ENCODE data around the gene ARRDC4.

ARRDC4 gene, protein sequence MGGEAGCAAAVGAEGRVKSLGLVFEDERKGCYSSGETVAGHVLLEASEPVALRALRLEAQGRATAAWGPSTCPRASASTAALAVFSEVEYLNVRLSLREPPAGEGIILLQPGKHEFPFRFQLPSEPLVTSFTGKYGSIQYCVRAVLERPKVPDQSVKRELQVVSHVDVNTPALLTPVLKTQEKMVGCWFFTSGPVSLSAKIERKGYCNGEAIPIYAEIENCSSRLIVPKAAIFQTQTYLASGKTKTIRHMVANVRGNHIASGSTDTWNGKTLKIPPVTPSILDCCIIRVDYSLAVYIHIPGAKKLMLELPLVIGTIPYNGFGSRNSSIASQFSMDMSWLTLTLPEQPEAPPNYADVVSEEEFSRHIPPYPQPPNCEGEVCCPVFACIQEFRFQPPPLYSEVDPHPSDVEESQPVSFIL

DNA sequence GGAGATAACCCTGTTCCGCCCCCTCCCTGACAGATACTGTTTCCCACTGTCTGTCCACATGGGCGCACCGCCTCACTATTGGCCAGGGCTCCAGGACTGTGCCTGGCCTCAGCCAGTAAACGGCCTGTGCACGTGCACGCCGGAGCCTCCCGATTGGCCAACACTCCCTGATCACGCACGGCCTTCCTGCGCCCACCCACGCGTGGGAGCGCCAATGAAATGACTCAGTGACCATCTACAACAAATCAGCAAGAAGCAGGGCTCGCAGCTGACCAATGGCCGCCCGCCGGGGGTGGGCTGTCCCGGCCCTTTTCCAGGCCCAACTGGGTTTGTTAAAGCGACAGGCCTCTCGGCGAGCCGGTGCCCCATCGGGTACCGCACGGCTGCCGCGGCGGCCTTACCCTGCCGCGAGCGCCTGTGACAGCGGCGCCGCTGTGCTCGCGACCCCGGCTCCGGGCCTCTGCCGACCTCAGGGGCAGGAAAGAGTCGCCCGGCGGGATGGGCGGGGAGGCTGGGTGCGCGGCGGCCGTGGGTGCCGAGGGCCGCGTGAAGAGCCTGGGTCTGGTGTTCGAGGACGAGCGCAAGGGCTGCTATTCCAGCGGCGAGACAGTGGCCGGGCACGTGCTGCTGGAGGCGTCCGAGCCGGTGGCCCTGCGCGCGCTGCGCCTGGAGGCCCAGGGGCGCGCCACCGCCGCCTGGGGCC is at the start of gene ARRDC4:
Gene ARRDC4 (plus strand): TSS at position 340 of the 703 bp plus-strand sequence. CDS start 159 bp downstream, at position 499.
- peak; percentile 100 for DNase-seq

DNA sequence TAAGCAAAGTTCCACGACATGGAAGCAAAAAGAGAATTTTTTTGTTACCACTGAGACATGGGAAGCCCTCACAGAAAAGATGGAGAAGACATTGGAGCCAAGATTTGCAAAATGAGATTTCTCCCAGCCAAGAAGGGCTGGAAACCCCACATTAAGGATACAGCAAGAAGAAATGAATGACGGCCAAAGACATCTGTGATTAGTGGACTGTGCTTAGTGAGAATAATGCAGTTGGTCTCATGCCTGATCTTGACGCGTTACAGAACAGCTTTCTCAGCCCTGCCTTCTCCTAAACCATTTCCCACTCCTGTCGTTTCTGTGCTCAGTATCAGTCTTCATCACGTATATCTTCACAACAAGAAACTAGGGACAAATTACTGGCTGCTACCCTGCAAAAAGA is 45.8 kb upstream of the ARRDC4 start:
- no peak for DNase-seq

- DNase-seq = no peak
Observed at GRCh38 chr15:97915261-97915660, 45.2 kb upstream of the ARRDC4 start.

DNA sequence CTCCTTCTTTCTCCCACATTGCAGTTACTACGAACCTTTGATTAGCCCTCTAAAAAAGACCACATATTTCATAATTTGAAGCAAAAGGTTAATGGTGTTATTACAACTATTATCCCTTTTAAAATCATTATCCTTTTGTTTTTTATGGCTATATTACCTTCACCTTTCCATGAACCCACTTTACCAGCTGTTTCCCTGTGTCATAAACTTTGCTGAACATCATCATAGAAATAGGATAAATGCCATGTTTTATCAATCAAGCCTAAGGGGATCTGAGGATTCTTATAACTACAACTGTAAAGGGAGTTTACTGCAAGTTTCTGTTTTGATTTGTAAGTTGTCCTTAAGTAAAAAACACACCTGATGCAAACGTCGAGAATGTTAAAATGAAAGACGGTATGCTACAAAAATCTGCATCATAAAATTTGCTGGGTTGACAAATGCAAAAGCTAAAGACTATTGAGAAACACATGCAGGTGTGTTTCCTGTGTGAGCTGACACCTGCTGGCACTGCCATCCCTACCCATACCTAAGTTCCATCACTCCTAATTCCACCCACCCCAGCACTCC is 39.1 kb upstream of the ARRDC4 start:
- DNase-seq = no peak

- DNase-seq = no peak
Observed at GRCh38 chr15:97929456-97930229, 30.9 kb upstream of the ARRDC4 start.

GRCh38 chr15:97930230-97930629 is 30.3 kb upstream of the ARRDC4 start:
- no peak for DNase-seq

DNA sequence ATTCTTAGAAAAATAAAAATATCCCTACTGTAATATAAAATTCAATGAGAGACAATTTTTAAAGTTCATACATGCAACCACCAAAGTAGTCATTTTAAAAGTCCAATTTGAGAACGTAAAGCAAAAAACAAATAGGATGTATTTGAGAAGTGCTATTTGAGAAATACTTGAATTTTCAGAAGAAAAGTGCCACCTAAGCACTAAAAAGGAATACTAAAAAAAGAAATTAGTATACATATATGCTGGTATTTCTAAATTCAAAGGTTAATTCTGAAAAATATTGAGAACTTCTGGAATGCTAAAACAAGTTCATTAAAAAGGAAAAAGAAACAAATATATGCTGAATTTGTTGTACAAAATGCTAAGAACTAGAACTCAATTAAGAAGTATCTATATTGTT is 29.2 kb upstream of the ARRDC4 start:
- DNase-seq = no peak

DNA sequence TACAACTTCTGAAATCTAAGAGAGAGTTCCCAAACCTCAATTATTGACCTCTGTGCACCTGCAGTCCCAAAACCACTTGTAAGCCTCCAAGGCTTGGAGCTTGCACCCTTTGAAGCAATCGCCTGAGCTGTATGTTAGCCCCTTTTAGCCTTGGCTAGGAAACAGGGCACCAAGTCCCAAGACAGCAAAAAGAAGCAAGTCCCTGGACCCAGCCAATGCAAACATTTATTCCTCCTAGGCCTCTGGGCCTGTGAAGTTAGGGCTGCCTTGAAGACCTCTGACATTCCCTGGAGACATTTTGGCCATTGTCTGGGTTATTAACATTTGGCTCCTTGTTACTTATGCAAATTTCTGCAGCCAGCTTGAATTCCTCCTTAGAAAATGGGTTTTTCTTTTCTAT is 26.9 kb upstream of the ARRDC4 start:
- DNase-seq = no peak

DNA sequence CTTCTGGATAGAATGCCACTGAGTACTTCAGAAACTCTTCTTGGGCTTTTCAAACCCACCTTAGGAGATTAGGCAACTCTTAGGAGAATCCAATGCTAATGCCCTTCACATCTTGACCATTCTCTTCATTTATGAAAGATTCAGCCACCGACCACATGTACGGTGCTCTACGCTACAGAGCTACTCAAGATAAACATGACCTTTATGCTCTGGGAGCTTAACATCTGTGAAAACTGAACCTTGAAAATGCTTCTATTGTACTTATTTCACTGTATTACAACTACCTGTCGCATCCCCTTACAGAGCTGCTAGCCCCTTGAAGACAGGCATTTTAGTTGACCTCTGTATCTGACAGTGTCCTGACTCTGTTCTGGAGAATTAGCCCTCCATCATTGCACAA is 19.5 kb upstream of the ARRDC4 start:
- DNase-seq = no peak

DNA sequence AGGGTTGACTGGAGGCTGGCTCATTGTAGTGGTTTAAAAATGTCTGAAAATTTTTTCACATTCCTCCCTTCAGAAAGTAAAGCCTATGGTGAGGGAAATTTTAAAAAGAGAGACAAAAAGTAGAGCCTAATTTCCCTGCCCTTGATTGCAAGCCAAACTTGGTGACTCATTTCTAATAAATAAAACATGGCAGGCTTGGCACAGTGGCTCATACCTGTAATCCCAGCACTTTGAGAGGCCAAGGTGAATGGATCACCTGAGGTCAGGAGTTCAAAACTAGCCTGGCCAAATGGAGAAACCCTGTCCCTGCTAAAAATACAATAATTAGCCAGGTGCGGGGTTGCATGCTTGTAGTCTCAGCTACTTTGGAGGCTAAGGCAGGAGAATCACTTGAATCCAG is 18.9 kb upstream of the ARRDC4 start:
- DNase-seq = no peak

DNA sequence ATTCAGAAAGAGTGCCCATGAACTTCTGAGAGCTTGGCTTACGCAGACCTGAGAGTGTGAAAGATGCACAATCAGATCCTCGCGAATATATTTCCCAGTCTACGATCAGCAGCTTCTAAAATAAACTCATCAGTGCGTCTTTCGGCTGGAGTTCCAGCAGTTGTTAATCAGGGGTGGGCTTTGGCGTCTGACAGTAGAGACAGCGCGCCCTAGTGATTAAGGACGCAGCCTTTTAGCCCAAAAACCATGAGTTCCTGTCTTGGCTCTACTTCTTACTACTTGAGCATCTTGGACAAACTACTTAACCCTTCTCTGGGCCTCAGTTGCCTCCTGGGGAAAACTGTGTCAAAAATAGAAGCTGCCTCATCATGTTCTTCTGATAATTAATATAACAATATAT is 15.8 kb upstream of the ARRDC4 start:
- no peak for DNase-seq

- no peak for DNase-seq
Observed at GRCh38 chr15:97947465-97948260, 12.8 kb upstream of the ARRDC4 start.

DNA sequence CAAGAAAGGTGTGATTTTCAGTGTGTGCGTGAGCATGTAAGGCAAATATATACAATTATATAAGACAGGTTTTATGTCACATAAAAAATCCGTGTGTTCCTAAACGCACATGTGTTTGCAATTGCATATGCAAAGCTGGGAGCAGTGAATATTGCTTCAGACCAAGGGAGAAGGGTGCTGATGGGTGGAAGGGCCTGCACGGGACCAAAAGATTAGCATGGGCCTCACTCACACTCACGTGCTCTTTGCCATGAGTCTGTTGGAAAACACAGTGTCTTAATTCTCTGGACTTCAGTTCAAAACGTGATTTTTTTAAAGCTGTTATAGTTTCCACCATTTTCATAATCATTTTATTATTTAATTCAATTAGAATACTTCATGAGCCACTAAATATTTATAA is 7.2 kb upstream of the ARRDC4 start:
- no peak for DNase-seq

- no peak for DNase-seq
Observed at GRCh38 chr15:97953748-97954147, 6.8 kb upstream of the ARRDC4 start.

- DNase-seq = no peak
Observed at GRCh38 chr15:97955035-97955434, 5.5 kb upstream of the ARRDC4 start.

GRCh38 chr15:97955529-97955928 is 5.0 kb upstream of the ARRDC4 start:
- no peak for DNase-seq

DNA sequence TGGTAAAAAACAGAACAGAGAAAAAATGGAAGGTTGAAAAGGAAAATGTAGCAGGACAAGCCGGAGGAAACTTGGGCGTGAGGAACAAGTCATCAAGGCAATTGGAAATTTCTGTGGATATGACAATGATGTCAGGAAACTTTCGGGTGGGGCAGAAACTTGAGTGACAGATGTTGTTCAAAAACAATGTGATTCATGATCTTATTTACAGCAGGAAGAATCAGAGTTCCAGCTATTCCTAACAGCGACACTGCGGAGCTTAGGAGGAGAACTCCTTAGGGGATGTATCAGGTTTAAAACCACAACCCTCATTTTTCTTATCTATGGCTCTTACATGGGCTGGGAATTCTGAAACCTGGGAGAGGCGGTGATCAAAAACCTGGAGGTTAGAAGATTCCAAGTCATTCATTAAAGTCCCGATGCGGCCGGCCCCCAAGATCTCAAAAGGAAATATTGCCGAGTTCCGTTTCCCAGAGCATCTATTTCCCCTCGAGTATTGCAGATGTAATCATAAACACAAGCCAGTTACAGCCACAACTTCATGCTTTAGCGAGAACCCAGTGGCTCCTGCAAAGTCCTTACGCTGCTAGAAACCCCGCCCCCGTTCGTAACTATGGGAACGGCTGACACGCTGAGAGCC is 659 bp upstream of the ARRDC4 start:
- DNase-seq = no peak

- peak; percentile 46 for DNase-seq
Observed at GRCh38 chr15:97961067-97961954, 808 bp downstream of the ARRDC4 start.

DNA sequence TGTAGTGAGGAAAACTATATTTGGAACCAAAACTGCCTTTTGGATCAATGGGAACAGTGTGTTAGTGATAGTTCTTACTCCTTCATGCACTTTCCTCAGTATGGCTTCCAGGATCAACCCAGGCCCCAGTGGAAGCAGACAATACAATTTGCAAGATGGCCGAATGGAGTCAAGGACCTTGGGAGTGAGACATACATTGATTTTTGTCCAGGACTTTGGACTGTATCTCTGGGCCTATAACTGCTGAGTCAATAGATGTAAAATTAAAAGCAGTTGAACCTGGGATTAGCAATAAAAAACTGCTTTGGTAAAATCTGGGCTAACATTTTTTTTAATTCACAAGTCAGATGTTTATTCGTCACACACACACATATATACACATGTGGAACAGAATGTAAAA is 1.8 kb downstream of the ARRDC4 start:
- DNase-seq = no peak

- DNase-seq = no peak
Observed at GRCh38 chr15:97963779-97964178, 3.3 kb downstream of the ARRDC4 start.

GRCh38 chr15:97966246-97966645 is 5.7 kb downstream of the ARRDC4 start:
- no peak for DNase-seq
